Hepatocyte (in vitro differentiated cells): Measurements from ENCODE around the gene INVS. TPM values are rescaled to one million over a fixed set of nuclear protein-coding genes. Genes with fewer than 3 reads are reported as not detected.

Source experiments
- DNase-seq: peaks from one replicate; pipeline ENCODE4 v3.0.0-alpha.2; 2016; ENCODE audit warnings: low spot score
- H2AFZ ChIP-seq: fragments of 200-600 bp; sonication (generic); 2 replicates; pipeline ENCODE4 v1.6.0; 2016; ENCODE audit warnings: antibody characterized with exemption, mild to moderate bottlenecking
- H3K27ac ChIP-seq: fragments of 200-600 bp; sonication (generic); 2 replicates; pipeline ENCODE4 v1.5.1; 2016; ENCODE audit warnings: mild to moderate bottlenecking
- H3K27me3 ChIP-seq: fragments of 200-600 bp; sonication (generic); 2 replicates; pipeline ENCODE4 v1.6.1; 2016
- H3K36me3 ChIP-seq: fragments of 200-600 bp; sonication (generic); replicated peaks from 2 replicates; pipeline ENCODE4 v1.5.1; 2016; ENCODE audit warnings: low read depth; ENCODE audit not compliant: insufficient read depth
- H3K4me1 ChIP-seq: fragments of 200-600 bp; sonication (generic); 2 replicates; pipeline ENCODE4 v1.5.1; 2016; ENCODE audit warnings: mild to moderate bottlenecking, moderate library complexity; ENCODE audit not compliant: insufficient read depth
- H3K4me2 ChIP-seq: fragments of 200-600 bp; sonication (generic); 2 replicates; pipeline ENCODE4 v1.6.0; 2016
- H3K4me3 ChIP-seq: fragments of 200-600 bp; sonication (generic); 2 replicates; pipeline ENCODE4 v1.5.1; 2016; ENCODE audit warnings: mild to moderate bottlenecking
- H3K79me2 ChIP-seq: fragments of 200-600 bp; sonication (generic); 2 replicates; pipeline ENCODE4 v1.6.0; 2017; ENCODE audit warnings: mild to moderate bottlenecking
- H3K9me2 ChIP-seq: fragments of 200-600 bp; sonication (generic); replicated peaks from 2 replicates; pipeline ENCODE4 v1.6.0; 2017; ENCODE audit warnings: mild to moderate bottlenecking; ENCODE audit not compliant: insufficient read depth
- H3K9me3 ChIP-seq: fragments of 200-600 bp; sonication (generic); 2 replicates; pipeline ENCODE4 v1.5.1; 2016; ENCODE audit warnings: low read depth, mild to moderate bottlenecking
- H4K20me1 ChIP-seq: fragments of 200-600 bp; sonication (generic); 2 replicates; pipeline ENCODE4 v1.6.0; 2016; ENCODE audit warnings: mild to moderate bottlenecking; ENCODE audit not compliant: insufficient read depth, poor library complexity, severe bottlenecking
- CTCF ChIP-seq: fragments of 200-600 bp; sonication (generic); IDR thresholded peaks from 2 replicates; pipeline ENCODE4 v1.5.1; 2016; ENCODE audit warnings: antibody characterized with exemption, mild to moderate bottlenecking; ENCODE audit not compliant: poor library complexity
- EZH2 ChIP-seq: fragments of 200-600 bp; sonication (generic); IDR thresholded peaks from 2 replicates; pipeline ENCODE4 v1.6.1; 2016; ENCODE audit warnings: antibody characterized with exemption, mild to moderate bottlenecking, borderline replicate concordance
- EZH2phosphoT487 ChIP-seq: fragments of 200-600 bp; sonication (generic); IDR thresholded peaks from one replicate; pipeline ENCODE4 v1.6.1; 2018; ENCODE audit warnings: antibody characterized with exemption, mild to moderate bottlenecking, low read depth, moderate library complexity; ENCODE audit not compliant: unreplicated experiment, severe bottlenecking
- WGBS: methylation state at CpG from one replicate; pipeline ENCODE4 v1.1.6; 2016; ENCODE audit warnings: low lambda C conversion rate; ENCODE audit errors: missing lambda C conversion rate; 5-methylcytosine and 5-hydroxymethylcytosine counted together
- polyA plus RNA-seq: library from polyadenylated mRNA; unstranded; fragments of >200 nt; fragmentation: Nextera tagmentation; extraction: Ambion mirVana; gene quantifications from 2 replicates; pipeline ENCODE4 v1.2.1, GENCODE V29; 2016
- total RNA-seq: library from RNA; depleted of rRNA; stranded (reverse); fragments of >200 nt; gene quantifications from 2 replicates; pipeline ENCODE4 v1.2.3, GENCODE V29; 2014

Gene INVS
- total and polyA plus RNA-seq, 2 experiments from 2014 or later, result 10.1 to 26.5 TPM

- 66% methylated on average over 3 of the region's 3 CpGs for WGBS
- Histone ChIP-seq H3K27me3 (no peaks in the 10 kb centered on the region), H3K79me2 (no peaks in the 10 kb centered on the region), H3K36me3 (no peaks in the 10 kb centered on the region), H3K9me2 (no peaks in the 10 kb centered on the region), H3K27ac (no peak overlapping the region), H3K9me3 (no peaks in the 10 kb centered on the region), H4K20me1 (no peaks in the 10 kb centered on the region), H3K4me1 (no peaks in the 10 kb centered on the region), H3K4me2 (no peak overlapping the region), H2AFZ (no peak overlapping the region), H3K4me3 (no peak overlapping the region)
- no peak for TF ChIP-seq CTCF
- TF ChIP-seq EZH2, result no peak
- no peak for TF ChIP-seq EZH2phosphoT487
- DNase-seq, result no peak
Observed at GRCh38 chr9:100204796-100205195, 105.8 kb downstream of the INVS start.

- Histone ChIP-seq H3K27ac (no peak overlapping the region), H4K20me1 (no peaks in the 10 kb centered on the region), H3K4me3 (no peak overlapping the region), H3K4me1 (no peaks in the 10 kb centered on the region), H3K79me2 (no peaks in the 10 kb centered on the region), H3K9me3 (no peaks in the 10 kb centered on the region), H3K27me3 (no peaks in the 10 kb centered on the region), H3K4me2 (no peak overlapping the region), H3K36me3 (no peaks in the 10 kb centered on the region), H3K9me2 (no peaks in the 10 kb centered on the region), H2AFZ (no peak overlapping the region)
- 94% methylated on average over 3 of the region's 3 CpGs for WGBS
- no peak for DNase-seq
- TF ChIP-seq CTCF, result no peak
- TF ChIP-seq EZH2, result no peak
Observed at GRCh38 chr9:100206899-100207298, 107.9 kb downstream of the INVS start.

- Histone ChIP-seq H3K79me2 (no peaks in the 10 kb centered on the region), H3K36me3 (no peaks in the 10 kb centered on the region), H3K4me3 (no peak overlapping the region), H3K4me1 (no peaks in the 10 kb centered on the region), H2AFZ (no peak overlapping the region), H3K27me3 (no peaks in the 10 kb centered on the region), H3K9me2 (no peaks in the 10 kb centered on the region), H3K4me2 (no peak overlapping the region), H4K20me1 (no peaks in the 10 kb centered on the region), H3K27ac (no peak overlapping the region), H3K9me3 (no peaks in the 10 kb centered on the region)
- 83% methylated on average over 1 of the region's 1 CpG for WGBS
- no peak for TF ChIP-seq CTCF
- no peak for TF ChIP-seq EZH2
- TF ChIP-seq EZH2phosphoT487, result no peak
- no peak for DNase-seq
Observed at GRCh38 chr9:100208673-100209072, 109.6 kb downstream of the INVS start.

GRCh38 chr9:100211476-100211875 lies 112.4 kb downstream of the INVS start:
- WGBS, result 96% methylated on average over 1 of the region's 1 CpG

More at GRCh38 chr9:100211476-100211875, 112.4 kb downstream of the INVS start:
- TF ChIP-seq CTCF (no peak), EZH2 (no peak), EZH2phosphoT487 (no peak)
- Histone ChIP-seq H3K79me2 (no peaks in the 10 kb centered on the region), H3K27me3 (no peaks in the 10 kb centered on the region), H3K9me2 (no peaks in the 10 kb centered on the region), H3K27ac (no peak overlapping the region), H3K9me3 (no peaks in the 10 kb centered on the region), H3K4me1 (no peaks in the 10 kb centered on the region), H3K36me3 (no peaks in the 10 kb centered on the region), H3K4me3 (no peak overlapping the region), H4K20me1 (no peaks in the 10 kb centered on the region), H2AFZ (no peak overlapping the region), H3K4me2 (no peak overlapping the region)
- no peak for DNase-seq
